GM18868 (cell line): ENCODE results near the gene DYNC1I1.
"Not testable (repeated sequence)": the region's sequence is repeated elsewhere in the genome, so short reads cannot be mapped to it uniquely, and the experiment has no call there.

Source experiments
- ATAC-seq: cut with Tn5 transposase; IDR thresholded peaks from one replicate; pipeline ENCODE4 v1.9.1; 2021; ENCODE audit warnings: mild to moderate bottlenecking, moderate library complexity; ENCODE audit not compliant: unreplicated experiment

DYNC1I1 gene

GRCh38 chr7:95906851-95907250 is 134.5 kb downstream of the DYNC1I1 start:
- no peak for ATAC-seq

GRCh38 chr7:95907337-95907736 is 135.0 kb downstream of the DYNC1I1 start:
- no peak for ATAC-seq

- ATAC-seq: no peak
Observed at GRCh38 chr7:95908499-95908898, 136.1 kb downstream of the DYNC1I1 start.

GRCh38 chr7:95910341-95910740 is 138.0 kb downstream of the DYNC1I1 start:
- ATAC-seq: no peak

GRCh38 chr7:95915731-95916130 is 143.4 kb downstream of the DYNC1I1 start:
- ATAC-seq: no peak

- peak; percentile 91 for ATAC-seq
Observed at GRCh38 chr7:95916573-95917297, 144.4 kb downstream of the DYNC1I1 start.

- ATAC-seq: no peak
Observed at GRCh38 chr7:95917634-95918033, 145.3 kb downstream of the DYNC1I1 start.

GRCh38 chr7:95919556-95919955 is 147.2 kb downstream of the DYNC1I1 start:
- ATAC-seq: no peak

GRCh38 chr7:95921543-95921942 is 149.2 kb downstream of the DYNC1I1 start:
- no peak for ATAC-seq

- no peak for ATAC-seq
Observed at GRCh38 chr7:95922191-95922590, 149.8 kb downstream of the DYNC1I1 start.

GRCh38 chr7:95925236-95925635 is 152.9 kb downstream of the DYNC1I1 start:
- no peak for ATAC-seq

GRCh38 chr7:95925971-95926370 is 153.6 kb downstream of the DYNC1I1 start:
- ATAC-seq: no peak

- ATAC-seq: no peak
Observed at GRCh38 chr7:95927756-95928155, 155.4 kb downstream of the DYNC1I1 start.

GRCh38 chr7:95929710-95930280 is 157.4 kb downstream of the DYNC1I1 start:
- ATAC-seq: no peak

GRCh38 chr7:95931460-95932232 is 159.3 kb downstream of the DYNC1I1 start:
- no peak for ATAC-seq

GRCh38 chr7:95933618-95934017 is 161.3 kb downstream of the DYNC1I1 start:
- ATAC-seq: no peak

- ATAC-seq: not testable (repeated sequence)
Observed at GRCh38 chr7:95944867-95945266, 172.5 kb downstream of the DYNC1I1 start.

GRCh38 chr7:95950698-95951097 is 178.3 kb downstream of the DYNC1I1 start:
- no peak for ATAC-seq

GRCh38 chr7:95951531-95951930 is 179.2 kb downstream of the DYNC1I1 start:
- no peak for ATAC-seq

GRCh38 chr7:95951997-95952795 is 179.8 kb downstream of the DYNC1I1 start:
- ATAC-seq: no peak

GRCh38 chr7:95952851-95953250 is 180.5 kb downstream of the DYNC1I1 start:
- ATAC-seq: no peak
